DMS53 treated with DMSO at 0.1 percent for 48 hours (cell line): ENCODE measurements around the gene MAP3K5.
"Not testable (repeated sequence)": the region's sequence is repeated elsewhere in the genome, so short reads cannot be mapped to it uniquely, and the experiment has no call there.

ENCODE experiments used
- DNase-seq: peaks from one replicate; lab custom pipeline; 2025; ENCODE audit not compliant: unreplicated experiment; lab: John Stamatoyannopoulos, UW

The MAP3K5 gene

DNA sequence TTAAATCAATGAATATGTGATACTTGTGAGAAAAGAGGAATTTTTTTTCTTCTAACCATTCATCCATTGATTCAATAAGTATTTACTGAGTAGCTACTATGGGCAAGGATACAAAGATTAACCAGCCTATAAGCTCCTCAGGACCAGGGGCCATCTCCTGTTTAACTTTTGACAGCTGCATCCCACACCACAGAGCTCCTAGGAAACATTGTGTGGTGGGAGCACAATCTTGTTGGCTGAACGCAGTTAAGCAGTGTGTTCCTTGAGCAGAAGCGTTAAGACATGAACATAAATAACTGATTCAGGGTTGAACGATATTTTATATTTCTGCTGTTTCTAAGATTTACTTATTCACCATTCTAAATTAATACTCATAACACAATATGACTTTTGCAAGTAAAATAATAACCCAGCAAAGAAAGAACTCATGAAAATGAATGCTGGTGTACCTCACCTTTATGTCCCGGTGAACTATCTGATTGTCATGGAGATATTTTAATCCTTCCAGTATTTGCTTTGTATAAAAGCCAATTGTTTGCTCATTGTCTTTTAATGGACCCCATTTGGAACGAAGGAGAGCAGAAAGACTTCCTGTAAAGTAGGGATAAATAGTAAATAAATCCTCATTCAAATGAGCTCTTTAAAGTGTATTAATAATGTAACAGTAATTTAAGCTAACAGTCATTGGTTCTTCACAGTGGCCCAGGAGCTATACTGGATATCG is 179.4 kb downstream of the MAP3K5 start:
- DNase-seq: no peak

DNA sequence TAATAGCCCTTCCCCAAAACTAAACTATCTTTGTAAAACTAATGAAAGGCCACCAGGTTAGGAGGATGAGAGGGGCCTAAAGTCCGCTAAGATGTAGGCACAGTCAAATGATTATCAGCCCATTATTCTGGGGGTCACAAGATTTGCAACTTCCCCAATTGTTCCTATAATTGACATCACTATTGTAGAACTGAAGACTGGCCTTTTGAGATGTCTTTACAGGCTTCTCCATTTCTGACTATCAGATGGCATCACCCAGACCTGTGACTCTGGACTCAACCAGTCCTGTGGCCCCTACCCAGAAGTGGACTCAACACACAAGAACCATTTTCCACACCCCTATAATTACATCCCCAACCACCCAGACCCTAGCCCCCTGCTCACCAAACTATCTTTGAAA is 180.5 kb downstream of the MAP3K5 start:
- DNase-seq: no peak

DNA sequence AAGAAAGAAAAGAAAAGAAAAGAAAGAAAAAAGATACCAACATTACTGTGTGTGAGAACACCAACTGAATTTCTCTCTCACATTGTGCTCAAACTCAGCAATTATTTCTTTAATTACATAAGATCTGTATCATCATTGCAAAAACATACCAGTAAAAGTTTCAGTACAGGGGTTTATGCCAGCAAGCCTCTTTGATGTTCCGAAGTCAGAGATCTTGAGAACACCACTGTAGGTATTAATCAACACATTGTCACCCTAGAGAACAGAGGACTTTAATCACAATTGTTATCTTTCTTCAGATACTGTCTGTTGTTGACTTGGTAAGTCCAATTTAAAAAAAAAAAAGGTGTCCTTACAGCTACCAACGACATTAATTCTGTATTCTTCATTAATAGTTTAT is 181.1 kb downstream of the MAP3K5 start:
- DNase-seq: no peak

DNA sequence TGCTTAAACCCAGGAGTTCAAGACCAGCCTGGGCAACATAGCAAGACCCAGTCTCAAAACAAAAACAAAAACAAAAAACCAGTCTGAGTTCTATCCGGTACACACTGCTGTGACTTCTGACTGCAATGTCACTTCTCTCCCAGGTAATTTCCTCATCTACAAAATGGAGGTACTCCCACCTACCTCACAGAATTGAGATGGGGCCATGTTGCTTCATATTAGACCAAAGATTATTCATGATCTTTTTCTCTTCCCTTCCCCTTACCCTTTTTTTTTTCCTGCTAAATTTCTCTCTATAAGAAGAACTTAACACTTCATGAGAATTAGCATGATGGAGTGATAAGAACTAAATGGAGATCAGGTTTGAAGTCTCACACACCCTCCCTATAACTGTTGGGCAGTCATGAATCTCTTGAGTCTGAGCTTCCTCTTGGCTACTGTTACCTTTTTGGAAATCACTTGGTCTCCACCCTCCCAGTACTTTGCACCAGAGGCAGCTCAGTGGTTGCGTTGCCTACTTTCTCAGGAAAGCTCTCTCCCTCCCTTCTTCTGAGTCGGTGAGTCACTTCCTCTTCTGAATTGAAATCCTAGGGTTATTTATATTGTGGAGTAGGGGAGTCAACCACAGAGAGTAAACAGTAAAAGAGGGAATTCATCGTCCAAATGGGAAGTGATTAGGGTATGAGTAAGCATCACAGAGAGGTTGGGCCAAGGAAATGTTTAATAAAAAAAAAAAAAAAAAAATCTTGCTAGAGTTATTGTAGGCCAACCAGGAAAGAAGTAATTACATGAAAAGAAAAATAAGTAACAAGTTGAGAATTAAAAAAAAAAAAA is 182.2 kb downstream of the MAP3K5 start:
- peak; percentile 88 for DNase-seq

DNA sequence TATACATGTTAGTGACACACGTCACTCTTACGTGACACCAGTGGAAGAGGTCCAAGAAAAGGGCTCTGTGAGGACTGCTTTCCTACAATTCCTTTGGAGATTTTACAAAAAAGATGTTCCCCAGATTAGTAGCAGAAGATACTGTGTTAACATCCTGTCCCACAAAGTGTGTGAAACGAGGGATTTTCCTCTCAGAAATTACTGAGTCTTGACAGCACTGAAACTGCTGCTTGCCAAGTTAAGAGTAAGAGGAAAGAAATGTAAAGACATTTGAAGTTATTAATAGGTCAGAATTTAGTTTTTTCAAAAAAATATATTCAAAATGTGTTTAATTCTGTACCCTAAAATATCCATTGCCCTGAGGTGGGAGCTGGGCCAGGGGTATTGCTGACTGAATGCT is 183.3 kb downstream of the MAP3K5 start:
- no peak for DNase-seq

DNA sequence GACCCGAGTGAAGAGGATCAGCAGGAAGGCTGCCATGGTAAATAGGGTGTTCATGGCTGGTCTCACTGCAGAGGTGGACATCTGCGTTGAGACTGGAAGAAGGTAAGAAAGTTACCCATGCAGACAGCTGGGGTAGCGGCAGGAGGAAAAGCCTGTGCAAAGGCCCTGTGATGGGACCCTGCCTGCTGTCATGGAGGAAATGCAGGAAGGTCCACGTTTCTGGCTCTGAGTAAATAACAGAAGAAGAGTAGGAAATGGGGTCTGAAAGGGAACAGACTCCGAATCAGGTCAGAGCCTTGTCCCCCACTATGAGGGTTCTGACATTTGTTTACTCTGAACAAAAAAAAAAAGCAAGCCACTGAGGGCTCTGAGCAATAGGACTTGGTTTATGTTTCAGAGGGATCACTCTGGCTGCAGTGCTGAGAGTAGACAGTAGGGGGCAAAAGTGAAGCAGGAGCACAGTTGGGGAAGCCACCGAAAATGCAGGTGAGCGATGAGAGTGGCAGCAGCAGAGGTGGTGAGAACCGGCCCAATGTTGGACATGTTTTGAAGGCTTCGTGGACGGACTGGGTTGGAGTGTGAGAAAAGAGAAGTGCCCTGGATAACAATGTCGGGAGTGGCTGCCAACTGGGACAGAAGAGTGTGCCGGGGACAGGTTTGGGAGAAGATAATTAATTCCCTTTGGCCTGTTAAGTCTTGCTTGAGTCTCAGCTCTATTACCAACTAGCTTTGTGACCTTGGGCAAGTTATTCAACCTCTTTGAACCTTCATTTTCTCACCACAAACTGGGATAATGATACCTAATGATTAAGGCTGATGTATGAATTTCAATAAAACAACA is 184.1 kb downstream of the MAP3K5 start:
- peak; percentile 47 for DNase-seq

DNA sequence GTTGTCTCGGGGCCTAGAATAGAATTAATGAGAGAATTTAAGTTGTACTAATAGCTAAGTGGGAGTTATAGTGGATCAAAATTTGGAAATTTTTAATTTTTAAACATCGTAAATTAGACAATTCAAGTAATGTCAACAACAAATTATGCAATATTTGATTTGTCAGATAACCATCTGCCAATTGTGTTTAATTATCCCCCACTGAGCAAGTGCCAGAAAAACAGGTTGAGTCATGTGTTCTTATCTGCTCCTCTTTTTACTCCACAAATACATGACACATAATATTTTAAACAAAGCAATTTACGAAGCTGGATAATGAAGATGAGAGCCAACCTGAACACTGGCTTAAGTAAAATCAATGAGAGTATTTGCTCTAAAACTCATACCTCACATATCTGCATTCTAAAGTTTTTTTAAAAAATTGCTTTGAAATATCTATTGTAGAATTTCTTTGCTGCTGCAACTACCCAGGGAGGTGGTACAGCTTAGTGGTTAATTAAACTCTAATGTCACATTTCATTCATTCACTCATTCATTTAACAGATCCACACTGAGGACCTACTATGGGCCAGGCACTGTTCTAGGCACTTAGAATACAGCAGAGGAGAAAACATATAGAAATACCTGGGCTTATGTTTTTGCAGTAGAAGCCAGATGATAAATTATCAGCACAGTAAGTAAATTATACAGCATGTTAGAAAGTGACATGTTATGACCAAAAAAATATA is 184.9 kb downstream of the MAP3K5 start:
- peak; percentile 69 for DNase-seq

DNA sequence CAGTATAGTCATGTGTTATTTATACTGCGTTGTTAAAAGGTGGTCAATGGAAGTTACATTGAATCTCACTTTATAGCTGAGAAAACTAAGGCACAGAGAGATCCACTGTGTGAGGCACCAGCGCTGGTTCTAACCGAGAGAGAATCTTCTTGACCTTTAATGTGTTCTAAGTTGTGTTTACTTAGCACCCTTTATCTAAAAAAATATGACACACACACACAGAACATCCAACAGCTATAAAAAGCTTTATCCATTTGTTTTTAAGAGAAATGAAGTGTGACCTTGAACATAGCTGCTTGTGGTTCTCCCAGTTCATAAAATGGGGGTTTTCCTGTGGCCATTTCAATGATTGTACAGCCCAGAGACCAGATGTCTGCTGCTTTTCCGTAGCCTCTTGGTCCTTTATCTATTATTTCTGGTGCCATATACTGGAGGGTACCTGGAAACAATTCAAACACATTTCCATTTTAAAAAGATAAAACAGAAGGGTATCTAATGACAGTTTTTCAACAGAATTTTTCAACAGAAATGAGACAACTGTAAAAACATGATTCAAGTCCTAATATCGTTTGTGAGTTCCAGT is 187.3 kb downstream of the MAP3K5 start:
- DNase-seq: no peak

DNA sequence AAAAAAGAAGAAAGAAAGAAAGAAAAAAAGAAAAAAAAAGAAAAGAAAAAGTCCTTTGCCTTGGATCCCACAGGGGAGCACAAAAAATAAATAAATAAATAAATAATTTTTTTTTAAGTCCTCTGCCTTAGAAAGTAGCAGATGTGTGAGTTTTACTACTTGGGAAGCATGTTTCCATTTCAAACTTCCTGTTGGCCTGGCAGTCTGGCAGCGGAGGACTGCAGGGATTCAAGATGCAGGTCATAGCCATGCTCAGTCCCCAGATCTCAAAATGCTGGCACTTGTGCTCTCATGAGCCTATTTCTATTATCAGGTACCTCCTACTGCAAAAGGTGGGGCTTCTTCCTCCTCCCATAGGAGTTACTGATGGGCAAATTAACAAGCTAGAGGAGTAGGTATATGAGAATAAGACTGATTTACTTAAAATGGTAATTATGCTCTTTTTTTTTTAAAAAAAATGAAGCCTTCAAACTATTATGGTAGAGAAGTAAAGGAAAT is 187.9 kb downstream of the MAP3K5 start:
- DNase-seq: no peak

DNA sequence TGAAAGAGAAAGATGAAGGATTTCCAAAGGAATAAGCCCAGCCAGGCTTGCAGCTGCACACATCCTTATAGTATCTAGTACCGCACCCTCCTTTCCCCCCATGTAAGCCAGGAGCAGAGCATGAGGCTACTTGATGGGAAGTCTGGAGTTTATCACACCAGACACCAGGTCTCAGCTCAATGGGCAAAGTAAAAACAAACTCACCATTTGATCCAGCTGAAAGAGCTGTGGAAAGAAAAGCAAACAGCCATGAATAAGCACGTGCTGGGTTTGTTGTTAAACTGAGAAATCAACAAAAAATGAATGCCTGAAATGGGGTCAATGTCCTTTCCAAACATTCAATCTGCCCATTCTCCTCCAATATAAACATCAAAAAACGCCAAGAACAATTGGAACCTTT is 191.5 kb downstream of the MAP3K5 start:
- DNase-seq: no peak

DNA sequence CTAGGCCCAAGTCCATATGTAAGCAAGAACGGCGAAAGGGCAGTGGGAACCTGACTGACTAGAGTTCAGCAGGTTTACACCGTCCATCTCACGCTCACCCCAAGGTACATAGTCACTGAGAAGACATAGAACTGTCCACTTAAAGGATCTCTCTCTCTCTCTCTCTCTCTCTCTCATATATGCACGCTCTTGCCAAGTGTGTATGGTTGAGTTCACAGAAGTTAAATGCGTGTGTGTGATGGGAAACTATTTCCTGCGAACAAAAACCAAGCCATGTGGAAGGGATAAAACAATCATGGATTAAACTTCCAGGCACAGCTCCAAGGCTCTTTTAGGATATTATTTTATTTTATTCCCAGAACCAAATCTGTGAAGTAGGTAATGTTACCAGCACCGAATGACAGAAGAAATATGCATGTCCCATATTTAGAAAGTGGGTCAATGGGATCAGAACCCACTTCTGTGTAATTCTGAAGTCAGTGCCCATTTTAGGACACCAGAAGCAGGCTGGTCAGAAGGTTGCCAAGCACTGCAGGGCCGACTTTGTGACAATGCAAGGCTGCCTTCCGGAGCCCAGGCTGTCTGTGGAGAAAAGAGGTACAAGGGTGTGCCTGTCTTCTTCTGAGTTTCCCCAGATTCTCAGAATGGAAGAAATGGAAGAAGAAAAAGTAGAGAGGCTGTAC is 192.8 kb downstream of the MAP3K5 start:
- DNase-seq: no peak

DNA sequence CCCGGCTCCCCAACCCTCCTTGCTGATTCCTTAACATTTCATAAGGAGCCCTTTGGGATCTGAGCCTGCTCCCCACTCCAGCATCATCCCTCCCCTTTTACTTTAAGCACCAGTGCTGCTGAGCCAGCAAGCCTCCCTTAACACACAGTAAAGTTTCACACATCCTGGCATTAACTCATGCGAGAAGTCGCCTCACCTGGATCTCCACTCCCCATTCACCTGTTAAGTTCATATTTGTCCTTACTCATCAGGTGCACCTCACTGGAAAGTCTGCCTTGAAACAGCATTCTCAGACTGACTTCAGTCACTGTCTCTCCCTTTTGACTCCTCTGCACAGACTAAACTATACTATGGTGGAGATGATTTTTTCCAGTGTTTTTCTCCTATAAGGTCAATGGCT is 194.2 kb downstream of the MAP3K5 start:
- no peak for DNase-seq

DNA sequence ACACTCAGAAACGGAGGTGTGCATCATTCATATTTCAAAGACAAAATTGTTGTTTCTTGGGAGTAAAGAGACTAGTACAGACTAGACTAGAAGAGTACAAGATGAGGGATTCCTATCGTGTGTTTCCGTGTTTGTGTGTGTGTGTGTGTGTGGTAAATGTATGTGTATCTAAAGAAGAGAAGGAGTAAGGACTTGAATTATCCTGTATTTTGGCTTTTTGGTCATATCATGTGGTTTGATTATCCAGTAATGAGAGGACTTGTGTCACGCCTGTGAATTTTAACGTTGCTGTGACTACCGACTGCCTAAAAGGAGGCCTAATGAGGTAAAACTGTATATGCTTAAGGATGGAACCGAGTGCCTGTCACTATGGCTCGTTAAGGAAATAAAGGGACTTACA is 197.6 kb downstream of the MAP3K5 start:
- DNase-seq: no peak

DNA sequence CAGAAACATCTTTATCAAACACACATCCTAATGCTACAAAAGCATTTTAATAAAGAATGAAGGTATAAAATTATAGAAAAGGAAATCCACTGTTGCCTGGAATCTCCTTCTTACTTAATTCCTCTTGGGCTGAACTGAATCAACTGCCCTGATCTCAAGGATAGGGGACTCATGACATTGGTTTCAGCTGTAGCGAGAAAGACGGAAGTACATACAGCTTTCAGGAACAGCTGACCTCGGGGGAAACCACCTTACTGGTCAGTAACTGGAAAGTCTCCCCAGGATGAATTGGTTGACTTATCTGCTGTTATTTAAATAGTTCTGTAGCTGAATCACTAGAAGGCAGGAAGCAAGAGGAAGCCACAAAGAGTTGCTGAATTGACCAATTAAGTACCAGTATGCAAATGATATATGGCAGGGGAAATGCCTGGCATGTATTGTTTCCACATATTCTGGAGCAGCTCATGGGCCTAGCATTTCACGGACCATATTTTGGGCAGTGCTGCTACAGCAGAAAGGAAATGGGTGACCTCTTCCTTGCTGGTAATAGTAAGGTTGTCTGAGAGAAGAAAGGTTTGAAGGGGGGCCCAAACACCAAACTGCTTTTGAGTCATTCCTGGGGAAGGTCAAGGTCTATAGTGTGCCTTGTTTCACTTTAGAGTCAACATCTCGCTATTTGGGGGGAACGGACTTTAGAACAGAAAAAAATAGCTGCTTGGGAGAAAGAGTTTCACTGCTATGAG is 198.4 kb downstream of the MAP3K5 start:
- DNase-seq: peak; percentile 25

DNA sequence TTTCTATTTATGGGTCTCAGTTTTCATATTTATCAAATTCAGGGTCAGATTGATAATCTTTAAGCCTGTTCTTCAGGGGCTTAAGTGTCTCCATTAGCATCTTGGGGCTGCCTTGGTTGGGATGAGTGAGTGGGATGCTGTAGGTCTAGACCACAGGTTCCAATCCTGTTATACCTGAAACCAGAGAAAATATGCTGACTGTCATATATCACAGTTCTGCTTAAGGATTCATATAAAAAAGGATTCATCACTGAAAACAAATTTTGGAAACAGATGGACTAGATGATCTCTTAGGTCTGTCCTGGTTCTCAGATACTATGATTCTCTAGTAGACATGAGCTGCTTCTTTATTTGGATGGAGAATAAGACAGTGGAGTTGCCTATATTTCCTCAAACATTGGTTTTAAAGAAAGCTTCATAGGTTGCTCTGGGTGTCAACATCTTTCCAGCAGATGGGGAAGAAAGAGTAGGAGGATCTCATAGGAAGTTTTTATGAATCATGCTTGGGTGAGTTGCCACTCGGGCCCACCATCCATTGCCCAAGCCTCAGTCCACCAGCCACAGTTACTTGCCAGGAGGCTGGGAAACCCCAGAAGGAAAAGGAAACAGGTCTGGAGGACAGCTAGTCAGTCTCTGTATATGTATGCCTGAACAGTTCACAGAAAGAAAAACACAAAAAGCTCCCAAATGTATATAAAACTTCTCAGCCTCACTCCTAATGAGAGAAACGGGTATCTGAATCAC is 199.2 kb downstream of the MAP3K5 start:
- DNase-seq: no peak

DNA sequence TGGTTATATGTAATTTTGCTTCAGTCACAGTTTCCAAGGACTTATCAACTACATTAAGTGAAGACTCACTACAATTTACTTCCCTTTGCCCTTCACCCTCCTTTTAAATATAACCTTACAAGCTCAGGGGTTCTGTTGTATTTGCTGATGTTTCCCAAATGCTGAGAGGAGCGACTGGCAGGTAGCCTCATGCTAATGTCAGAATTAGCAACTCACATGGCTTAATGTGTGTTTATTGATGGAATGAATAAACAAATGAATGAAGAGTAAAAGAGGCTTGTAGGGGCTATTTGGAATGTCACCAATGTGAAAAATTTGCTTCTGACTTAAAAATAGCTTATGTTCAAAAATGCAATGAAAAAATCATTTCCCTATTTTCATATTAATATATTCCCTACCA is 200.7 kb downstream of the MAP3K5 start:
- no peak for DNase-seq

DNA sequence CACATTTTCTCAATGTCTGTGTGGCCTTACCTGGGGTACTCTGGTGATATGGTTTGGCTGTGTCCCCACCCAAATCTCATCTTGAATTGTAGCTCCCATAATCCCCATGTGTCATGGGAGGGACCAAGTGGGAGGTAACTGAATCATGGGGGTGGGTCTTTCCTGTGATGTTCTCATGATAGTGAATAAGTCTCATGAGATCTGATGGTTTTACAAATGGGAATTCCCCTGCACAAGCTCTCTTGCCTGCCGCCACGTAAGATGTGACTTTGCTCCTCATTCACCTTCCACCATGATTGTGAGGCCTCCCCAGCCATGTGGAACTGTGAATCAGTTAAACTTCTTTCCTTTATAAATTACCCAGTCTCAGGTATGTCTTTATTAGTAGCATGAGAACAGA is 201.4 kb downstream of the MAP3K5 start:
- not testable (repeated sequence) for DNase-seq

DNA sequence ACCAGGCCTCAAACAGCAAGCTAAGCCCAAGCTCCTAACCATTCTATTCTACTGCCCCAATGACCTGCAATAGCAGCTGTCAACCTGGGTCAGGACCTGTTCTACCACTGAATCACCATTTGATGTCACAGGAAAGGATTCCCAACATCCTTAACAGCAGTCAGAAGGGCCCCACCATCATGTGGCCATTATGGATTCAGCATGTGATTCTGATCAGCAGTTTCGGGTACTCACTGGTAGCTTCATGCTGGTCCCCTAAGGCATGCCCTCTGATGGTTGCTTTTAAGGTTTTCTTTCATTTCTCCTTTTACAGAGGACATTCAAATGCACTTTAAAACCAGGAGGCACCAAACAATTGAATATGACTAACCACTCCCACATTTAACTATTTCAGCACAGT is 204.8 kb downstream of the MAP3K5 start:
- DNase-seq: no peak
